PFSK-1 (cell line): Measurements from ENCODE around the gene FAHD2A.

Experiments used
- FOXP2 ChIP-seq: optimal IDR thresholded peaks from 2 replicates; pipeline ENCODE3; 2011; ENCODE audit warnings: borderline replicate concordance, control low read depth, inconsistent platforms; ENCODE audit not compliant: insufficient read depth; ENCODE audit errors: extremely low read length, extremely low read depth
- POLR2AphosphoS5 ChIP-seq: IDR thresholded peaks from 2 replicates; pipeline ENCODE4 v1.6.1; 2012; ENCODE audit warnings: low read depth, mild to moderate bottlenecking, control low read depth, low read length, moderate library complexity
- REST ChIP-seq, 2 experiments: IDR thresholded peaks; 2 replicates each; pipeline versions ENCODE4 v1.6.1 to v1.8.0; 2011 to 2012; ENCODE audit warnings: low read depth in 2 of 2, low read length in 2 of 2, control low read depth in 1 of 2, inconsistent platforms in 1 of 2, mild to moderate bottlenecking in 1 of 2, moderate library complexity in 1 of 2; ENCODE audit not compliant: insufficient read depth in 1 of 2
- SIN3A ChIP-seq: IDR thresholded peaks from 2 replicates; pipeline ENCODE4 v1.6.1; 2012; ENCODE audit warnings: mild to moderate bottlenecking, low read length, moderate library complexity, borderline replicate concordance; ENCODE audit not compliant: insufficient read depth
- TAF1 ChIP-seq: IDR thresholded peaks from 2 replicates; pipeline ENCODE4 v1.6.1; 2012; ENCODE audit warnings: low read length, control low read depth, borderline replicate concordance; ENCODE audit not compliant: insufficient read depth

Gene FAHD2A

GRCh38 chr2:95401480-95401879 lies 1.0 kb upstream of the FAHD2A start:
- no peak for TF ChIP-seq REST (IDR thresholded peaks at IDR 0.05; ENCODE audit: insufficient read depth in 1 of 2, low read depth in 2 of 2, low read length in 2 of 2)
- no peak for TF ChIP-seq POLR2AphosphoS5
- TF ChIP-seq TAF1: no peak
- no peak for TF ChIP-seq SIN3A
- no peak for TF ChIP-seq FOXP2
